H1 (cell line): ENCODE data around the gene CERS3. TPM values are rescaled to one million over a fixed set of nuclear protein-coding genes. Genes with fewer than 3 reads are reported as not detected.

Experiments used
- FOSL1 ChIP-seq: IDR thresholded peaks from 2 replicates; pipeline ENCODE4 v1.6.1; 2011; ENCODE audit warnings: mild to moderate bottlenecking, low read depth, low read length, moderate library complexity; ENCODE audit not compliant: insufficient read depth
- JUND ChIP-seq: IDR thresholded peaks from 2 replicates; pipeline ENCODE4 v1.6.1; 2011; ENCODE audit warnings: mild to moderate bottlenecking, improper control_type of control experiment, low read length
- POU5F1 ChIP-seq: IDR thresholded peaks from 2 replicates; pipeline ENCODE4 v1.6.1; 2011; ENCODE audit warnings: low read depth, mild to moderate bottlenecking, low read length, moderate library complexity
- polyA plus RNA-seq, 7 experiments: library from polyadenylated mRNA; depleted of rRNA in 3 of 7; stranded (reverse) in 5 of 7; unstranded in 2 of 7; fragments of >200 nt in 5 of 7; fragments of 200-250 nt in 2 of 7; gene quantifications; 1 replicate in 5 of 7; 2 replicates in 1 of 7; 4 replicates in 1 of 7; pipeline versions ENCODE4 v1.2.1 to v1.2.3, GENCODE V29; 2011 to 2013; ENCODE audit warnings: missing spikeins in 2 of 7, mixed read lengths in 2 of 7
- total RNA-seq: library from RNA; stranded (reverse); fragmentation: NEBNext Ultra II Directional; extraction: Animal tissue kit (Norgen Biotek cat#: 25700); gene quantifications from 2 replicates; pipeline ENCODE4 v1.2.1, GENCODE V29; 2021
- TF ChIP-seq, protein P1 (sequence below): fragments of 300-600 bp; sonication (generic); IDR thresholded peaks from 2 replicates; pipeline ENCODE4 v1.7.1; 2012; ENCODE audit warnings: low read length, moderate library complexity, mild to moderate bottlenecking, inconsistent platforms; ENCODE audit not compliant: insufficient replicate concordance

Gene CERS3
- total and polyA plus RNA-seq, 2 of the 8 experiments (the other 6 are each of a cell fraction or from before 2014, with no cell fraction given), result 0.62 TPM; not detected in 1

DNA sequence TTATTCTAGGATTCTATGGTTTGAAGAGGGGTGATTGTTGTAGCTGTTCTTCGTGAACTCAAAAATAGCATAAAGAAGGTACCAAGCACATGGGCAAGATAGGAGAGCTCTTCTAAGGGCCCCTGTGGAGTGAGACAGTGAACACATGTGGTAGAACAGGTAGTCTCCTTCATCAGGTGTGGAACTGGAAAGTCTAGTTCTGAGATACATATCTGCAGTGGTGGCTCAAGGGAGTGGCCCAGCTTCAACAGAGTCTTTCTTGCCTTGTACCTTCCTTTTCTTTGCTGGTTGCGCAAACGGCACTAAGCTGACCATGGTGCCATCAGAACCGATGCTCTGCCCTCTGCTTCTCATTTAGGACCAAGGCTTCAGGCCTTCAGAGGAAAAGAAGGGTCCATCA is 65.2 kb downstream of the CERS3 start (continued):
- TF ChIP-seq, protein P1, sequence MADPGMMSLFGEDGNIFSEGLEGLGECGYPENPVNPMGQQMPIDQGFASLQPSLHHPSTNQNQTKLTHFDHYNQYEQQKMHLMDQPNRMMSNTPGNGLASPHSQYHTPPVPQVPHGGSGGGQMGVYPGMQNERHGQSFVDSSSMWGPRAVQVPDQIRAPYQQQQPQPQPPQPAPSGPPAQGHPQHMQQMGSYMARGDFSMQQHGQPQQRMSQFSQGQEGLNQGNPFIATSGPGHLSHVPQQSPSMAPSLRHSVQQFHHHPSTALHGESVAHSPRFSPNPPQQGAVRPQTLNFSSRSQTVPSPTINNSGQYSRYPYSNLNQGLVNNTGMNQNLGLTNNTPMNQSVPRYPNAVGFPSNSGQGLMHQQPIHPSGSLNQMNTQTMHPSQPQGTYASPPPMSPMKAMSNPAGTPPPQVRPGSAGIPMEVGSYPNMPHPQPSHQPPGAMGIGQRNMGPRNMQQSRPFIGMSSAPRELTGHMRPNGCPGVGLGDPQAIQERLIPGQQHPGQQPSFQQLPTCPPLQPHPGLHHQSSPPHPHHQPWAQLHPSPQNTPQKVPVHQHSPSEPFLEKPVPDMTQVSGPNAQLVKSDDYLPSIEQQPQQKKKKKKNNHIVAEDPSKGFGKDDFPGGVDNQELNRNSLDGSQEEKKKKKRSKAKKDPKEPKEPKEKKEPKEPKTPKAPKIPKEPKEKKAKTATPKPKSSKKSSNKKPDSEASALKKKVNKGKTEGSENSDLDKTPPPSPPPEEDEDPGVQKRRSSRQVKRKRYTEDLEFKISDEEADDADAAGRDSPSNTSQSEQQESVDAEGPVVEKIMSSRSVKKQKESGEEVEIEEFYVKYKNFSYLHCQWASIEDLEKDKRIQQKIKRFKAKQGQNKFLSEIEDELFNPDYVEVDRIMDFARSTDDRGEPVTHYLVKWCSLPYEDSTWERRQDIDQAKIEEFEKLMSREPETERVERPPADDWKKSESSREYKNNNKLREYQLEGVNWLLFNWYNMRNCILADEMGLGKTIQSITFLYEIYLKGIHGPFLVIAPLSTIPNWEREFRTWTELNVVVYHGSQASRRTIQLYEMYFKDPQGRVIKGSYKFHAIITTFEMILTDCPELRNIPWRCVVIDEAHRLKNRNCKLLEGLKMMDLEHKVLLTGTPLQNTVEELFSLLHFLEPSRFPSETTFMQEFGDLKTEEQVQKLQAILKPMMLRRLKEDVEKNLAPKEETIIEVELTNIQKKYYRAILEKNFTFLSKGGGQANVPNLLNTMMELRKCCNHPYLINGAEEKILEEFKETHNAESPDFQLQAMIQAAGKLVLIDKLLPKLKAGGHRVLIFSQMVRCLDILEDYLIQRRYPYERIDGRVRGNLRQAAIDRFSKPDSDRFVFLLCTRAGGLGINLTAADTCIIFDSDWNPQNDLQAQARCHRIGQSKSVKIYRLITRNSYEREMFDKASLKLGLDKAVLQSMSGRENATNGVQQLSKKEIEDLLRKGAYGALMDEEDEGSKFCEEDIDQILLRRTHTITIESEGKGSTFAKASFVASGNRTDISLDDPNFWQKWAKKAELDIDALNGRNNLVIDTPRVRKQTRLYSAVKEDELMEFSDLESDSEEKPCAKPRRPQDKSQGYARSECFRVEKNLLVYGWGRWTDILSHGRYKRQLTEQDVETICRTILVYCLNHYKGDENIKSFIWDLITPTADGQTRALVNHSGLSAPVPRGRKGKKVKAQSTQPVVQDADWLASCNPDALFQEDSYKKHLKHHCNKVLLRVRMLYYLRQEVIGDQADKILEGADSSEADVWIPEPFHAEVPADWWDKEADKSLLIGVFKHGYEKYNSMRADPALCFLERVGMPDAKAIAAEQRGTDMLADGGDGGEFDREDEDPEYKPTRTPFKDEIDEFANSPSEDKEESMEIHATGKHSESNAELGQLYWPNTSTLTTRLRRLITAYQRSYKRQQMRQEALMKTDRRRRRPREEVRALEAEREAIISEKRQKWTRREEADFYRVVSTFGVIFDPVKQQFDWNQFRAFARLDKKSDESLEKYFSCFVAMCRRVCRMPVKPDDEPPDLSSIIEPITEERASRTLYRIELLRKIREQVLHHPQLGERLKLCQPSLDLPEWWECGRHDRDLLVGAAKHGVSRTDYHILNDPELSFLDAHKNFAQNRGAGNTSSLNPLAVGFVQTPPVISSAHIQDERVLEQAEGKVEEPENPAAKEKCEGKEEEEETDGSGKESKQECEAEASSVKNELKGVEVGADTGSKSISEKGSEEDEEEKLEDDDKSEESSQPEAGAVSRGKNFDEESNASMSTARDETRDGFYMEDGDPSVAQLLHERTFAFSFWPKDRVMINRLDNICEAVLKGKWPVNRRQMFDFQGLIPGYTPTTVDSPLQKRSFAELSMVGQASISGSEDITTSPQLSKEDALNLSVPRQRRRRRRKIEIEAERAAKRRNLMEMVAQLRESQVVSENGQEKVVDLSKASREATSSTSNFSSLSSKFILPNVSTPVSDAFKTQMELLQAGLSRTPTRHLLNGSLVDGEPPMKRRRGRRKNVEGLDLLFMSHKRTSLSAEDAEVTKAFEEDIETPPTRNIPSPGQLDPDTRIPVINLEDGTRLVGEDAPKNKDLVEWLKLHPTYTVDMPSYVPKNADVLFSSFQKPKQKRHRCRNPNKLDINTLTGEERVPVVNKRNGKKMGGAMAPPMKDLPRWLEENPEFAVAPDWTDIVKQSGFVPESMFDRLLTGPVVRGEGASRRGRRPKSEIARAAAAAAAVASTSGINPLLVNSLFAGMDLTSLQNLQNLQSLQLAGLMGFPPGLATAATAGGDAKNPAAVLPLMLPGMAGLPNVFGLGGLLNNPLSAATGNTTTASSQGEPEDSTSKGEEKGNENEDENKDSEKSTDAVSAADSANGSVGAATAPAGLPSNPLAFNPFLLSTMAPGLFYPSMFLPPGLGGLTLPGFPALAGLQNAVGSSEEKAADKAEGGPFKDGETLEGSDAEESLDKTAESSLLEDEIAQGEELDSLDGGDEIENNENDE, result no peak
- TF ChIP-seq POU5F1 (no peak), JUND (no peak), FOSL1 (no peak)
